K562 treated with DMSO at 1 percent for 4 hours (cell line): Measurements from ENCODE around the gene GPER1. TPM values are rescaled to one million over a fixed set of nuclear protein-coding genes. Genes with fewer than 3 reads are reported as not detected.

ENCODE experiments used
- total RNA-seq: library from RNA; unstranded; fragments of 300-600 nt; gene quantifications from 2 replicates; pipeline ENCODE4 v1.2.3, GENCODE V29; 2022; ENCODE audit not compliant: insufficient read depth

GPER1 gene
- 1.6 TPM in 1 of 2 replicates, not detected in the other for total RNA-seq

DNA sequence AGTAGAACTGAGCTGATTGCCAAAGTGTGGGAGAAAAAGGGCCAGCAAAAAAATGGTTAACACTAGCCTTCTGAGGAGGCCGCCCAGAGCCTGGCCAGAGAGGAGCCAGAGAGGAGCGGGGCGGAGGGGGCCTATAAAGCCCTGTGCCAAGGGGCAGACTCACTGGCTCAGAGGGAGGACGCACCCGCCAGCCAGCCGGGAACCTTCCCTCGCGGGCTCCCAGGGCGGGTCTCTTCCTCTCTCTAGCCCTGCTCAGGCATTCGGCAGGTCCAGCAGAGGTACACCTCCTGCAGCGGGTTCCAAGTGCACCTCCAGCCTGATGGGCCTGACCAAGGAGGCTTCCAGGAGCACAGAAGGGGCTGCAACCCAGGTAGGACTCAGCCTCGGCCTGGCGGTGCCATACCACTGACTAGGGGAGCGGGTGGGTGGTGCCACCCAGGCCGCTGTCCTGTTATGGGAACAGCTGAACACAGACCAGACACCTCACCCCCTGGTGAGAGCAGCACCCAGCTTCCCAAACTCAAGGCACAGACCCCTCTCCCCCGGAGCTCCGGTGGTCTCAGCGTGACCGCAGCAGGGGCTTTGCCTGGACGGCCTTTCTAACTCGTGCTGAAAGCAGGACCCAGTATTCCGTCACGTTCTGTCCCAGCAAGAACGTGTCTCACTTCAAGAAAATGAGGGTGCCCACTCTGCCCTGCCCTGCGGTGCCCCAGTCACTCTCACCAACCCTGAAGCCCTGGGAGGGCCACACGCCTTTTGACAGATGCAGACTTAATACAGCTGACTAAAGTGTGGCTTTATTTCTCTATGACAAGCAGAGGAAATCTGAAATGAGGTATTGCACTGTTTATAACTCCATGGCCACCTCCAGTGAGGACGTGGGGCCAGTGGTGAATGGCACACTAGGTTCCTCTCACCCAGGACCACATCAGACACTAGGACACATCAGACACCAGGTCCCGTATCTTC is at the start of gene GPER1:
TSS of gene GPER1 (plus strand) at position 162 of the 969 bp plus-strand sequence. CDS start 3,616 bp downstream, outside the sequence.

GRCh38 chr7:1044189-1045068 is 43.5 kb upstream of the GPER1 start, which contains the start of gene GPR146:
Gene GPR146, plus strand, starts transcription at chr7:1044546. Its CDS starts 12,970 bp downstream, at chr7:1057516.

Other genes with a start within 250 kb of the GPER1 start
- 109 and 120 TPM in 2 replicates for gene GET4, start 211.6 kb upstream of the GPER1 start, total RNA-seq
- gene ADAP1, start 133.4 kb upstream of the GPER1 start, total RNA-seq = 0.75 and 3.4 TPM in 2 replicates
- gene COX19, start 112.6 kb upstream of the GPER1 start, total RNA-seq = 7.4 and 9.3 TPM in 2 replicates
- gene CYP2W1, start 104.9 kb upstream of the GPER1 start, total RNA-seq = not detected in 2 replicates
- gene GPR146, start 43.6 kb upstream of the GPER1 start, total RNA-seq = 4.1 and 5.4 TPM in 2 replicates
- gene ZFAND2A, start 72.1 kb downstream of the GPER1 start, total RNA-seq = 31.8 and 34.1 TPM in 2 replicates
- not detected in 2 replicates for gene UNCX, start 144.8 kb downstream of the GPER1 start, total RNA-seq